ENCODE results near the gene ZDHHC14.

Gene ZDHHC14

GRCh38 chr6:157602521-157603295 lies 221.7 kb downstream of the ZDHHC14 start:
- no peak overlapping the region for H3K27ac ChIP-seq
- ChIA-PET POLR2A (ENCODE audit: low non-redundant PET) (no interaction called here), CTCF (interaction anchor here (0.6 kb wide), 1 partner anchor 141 kb away, joined by 3 read pairs; no protein-coding TSS in a partner anchor)
- TF ChIP-seq, protein P1, sequence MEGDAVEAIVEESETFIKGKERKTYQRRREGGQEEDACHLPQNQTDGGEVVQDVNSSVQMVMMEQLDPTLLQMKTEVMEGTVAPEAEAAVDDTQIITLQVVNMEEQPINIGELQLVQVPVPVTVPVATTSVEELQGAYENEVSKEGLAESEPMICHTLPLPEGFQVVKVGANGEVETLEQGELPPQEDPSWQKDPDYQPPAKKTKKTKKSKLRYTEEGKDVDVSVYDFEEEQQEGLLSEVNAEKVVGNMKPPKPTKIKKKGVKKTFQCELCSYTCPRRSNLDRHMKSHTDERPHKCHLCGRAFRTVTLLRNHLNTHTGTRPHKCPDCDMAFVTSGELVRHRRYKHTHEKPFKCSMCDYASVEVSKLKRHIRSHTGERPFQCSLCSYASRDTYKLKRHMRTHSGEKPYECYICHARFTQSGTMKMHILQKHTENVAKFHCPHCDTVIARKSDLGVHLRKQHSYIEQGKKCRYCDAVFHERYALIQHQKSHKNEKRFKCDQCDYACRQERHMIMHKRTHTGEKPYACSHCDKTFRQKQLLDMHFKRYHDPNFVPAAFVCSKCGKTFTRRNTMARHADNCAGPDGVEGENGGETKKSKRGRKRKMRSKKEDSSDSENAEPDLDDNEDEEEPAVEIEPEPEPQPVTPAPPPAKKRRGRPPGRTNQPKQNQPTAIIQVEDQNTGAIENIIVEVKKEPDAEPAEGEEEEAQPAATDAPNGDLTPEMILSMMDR (conservative IDR thresholded peaks at IDR 0.05; ENCODE audit: low read depth), result no peak
- DNase-seq (ENCODE audit: low spot score), result no peak

DNA sequence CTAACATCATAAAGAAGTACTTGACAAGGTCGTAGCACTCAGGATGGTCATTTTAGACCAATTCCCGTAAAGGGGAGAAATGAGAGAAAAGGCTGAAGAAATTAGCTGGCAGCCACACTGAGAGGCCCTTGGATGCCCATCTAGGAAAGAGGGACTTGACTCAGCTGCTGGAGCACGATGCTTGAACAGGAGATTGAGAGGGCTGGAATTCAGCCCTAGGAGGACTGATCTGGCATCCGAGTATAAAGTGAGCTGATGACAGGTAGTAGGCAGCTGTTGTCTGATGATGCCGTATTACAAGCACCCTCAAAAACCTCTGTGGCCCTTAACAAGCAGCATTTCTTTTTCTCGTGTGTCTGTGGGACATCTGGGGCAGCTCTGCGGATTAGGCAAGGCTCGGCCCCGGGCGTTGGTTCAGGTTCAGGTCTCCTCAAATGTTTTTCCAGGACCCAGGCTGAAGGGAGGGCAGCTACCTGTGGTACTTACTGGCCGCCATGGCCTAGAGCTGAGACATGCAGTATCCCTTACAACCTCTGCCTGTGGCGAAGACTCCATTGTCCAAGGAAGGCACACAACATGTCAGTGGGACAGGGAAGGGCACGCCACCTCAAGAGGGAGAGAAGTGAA lies 222.4 kb downstream of the ZDHHC14 start:
- POLR2A ChIA-PET (ENCODE audit: low non-redundant PET), result no interaction called here
- no peak for DNase-seq (ENCODE audit: low spot score)
- CTCF ChIA-PET, result interaction anchor here (0.6 to 0.7 kb wide), 2 partner anchors 140 to 286 kb away, joined by 3 read pairs; no protein-coding TSS in a partner anchor
- TF ChIP-seq, protein P1 (conservative IDR thresholded peaks at IDR 0.05; ENCODE audit: low read depth), result no peak
- no peak overlapping the region for H3K27ac ChIP-seq

DNA sequence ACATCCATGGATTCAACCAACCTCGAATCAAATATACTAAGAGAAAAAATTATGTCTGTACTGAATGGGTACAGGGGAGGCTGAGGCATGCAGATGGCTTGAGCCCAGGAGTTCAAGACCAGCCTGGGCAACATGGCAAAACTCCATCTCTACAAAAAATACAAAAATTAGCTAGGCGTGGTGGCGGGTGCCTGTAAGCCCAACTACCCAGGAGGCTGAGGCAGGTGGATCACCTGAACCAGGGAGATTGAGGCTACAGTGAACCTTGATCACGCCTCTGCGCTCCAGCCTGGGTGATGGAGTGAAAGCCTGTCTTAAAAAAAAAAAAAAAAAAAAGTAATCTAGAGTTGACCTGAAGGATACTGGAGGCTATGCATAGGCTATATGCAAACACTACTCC lies 223.0 kb downstream of the ZDHHC14 start:
- DNase-seq (ENCODE audit: low spot score), result no peak
- ChIA-PET POLR2A (ENCODE audit: low non-redundant PET) (no interaction called here), CTCF (interaction anchor here (0.7 kb wide), 1 partner anchor 287 kb away, joined by 3 read pairs; no protein-coding TSS in a partner anchor)
- no peak overlapping the region for H3K27ac ChIP-seq
- TF ChIP-seq, protein P1 (conservative IDR thresholded peaks at IDR 0.05; ENCODE audit: low read depth), result no peak

DNA sequence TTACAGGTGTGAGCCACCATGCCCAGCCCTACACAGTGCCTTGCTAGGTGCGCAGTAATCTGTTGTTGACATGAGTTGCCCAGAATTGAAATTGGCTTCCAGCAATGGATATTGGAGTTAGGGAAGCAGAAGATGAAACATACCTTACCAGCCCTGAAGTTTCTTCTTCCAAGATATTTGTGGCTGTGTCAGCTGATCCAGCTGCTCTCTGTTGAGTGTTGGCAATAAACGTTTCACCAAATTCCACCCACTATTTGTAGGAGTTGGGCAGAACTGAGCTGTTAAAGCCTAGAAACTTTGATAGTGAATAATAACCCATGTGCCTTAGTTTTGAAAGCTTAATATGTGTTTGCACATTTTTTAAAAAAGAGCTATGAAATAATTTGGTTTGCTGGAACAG lies 223.8 kb downstream of the ZDHHC14 start:
- DNase-seq (ENCODE audit: low spot score), result no peak
- TF ChIP-seq, protein P1 (conservative IDR thresholded peaks at IDR 0.05; ENCODE audit: low read depth), result no peak
- no peak overlapping the region for H3K27ac ChIP-seq
- ChIA-PET POLR2A (ENCODE audit: low non-redundant PET) (no interaction called here), CTCF (no interaction called here)

- CTCF ChIA-PET, result no interaction called here
Observed at GRCh38 chr6:157605484-157605883, 224.5 kb downstream of the ZDHHC14 start.

DNA sequence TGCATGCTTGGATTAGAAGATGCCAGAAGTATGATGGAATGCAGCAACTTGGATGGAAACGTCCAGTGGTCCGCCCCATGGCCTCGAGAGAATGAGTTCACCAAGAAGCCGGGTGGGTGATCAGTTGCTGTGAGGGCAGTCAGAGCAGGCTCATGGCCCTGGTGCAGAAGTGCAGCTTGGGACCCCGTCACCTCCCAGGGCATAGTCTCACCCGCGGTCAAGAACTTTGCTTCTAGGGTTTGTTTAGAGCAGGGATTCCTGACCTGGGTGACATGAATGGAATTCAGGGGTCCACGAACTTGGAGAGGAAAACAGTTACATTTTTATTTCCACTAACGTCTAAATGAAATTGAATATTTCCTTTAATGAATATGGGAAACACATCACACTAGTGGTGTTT lies 225.5 kb downstream of the ZDHHC14 start:
- ChIA-PET POLR2A (ENCODE audit: low non-redundant PET) (no interaction called here), CTCF (interaction anchor here (0.7 kb wide), 1 partner anchor 11 kb away, joined by 4 read pairs; no protein-coding TSS in a partner anchor)
- DNase-seq (ENCODE audit: low spot score), result no peak
- no peak overlapping the region for H3K27ac ChIP-seq
- TF ChIP-seq, protein P1 (conservative IDR thresholded peaks at IDR 0.05; ENCODE audit: low read depth), result no peak

More at GRCh38 chr6:157605484-157605883, 224.5 kb downstream of the ZDHHC14 start:
- H3K27ac ChIP-seq, result no peak overlapping the region
- POLR2A ChIA-PET (ENCODE audit: low non-redundant PET), result no interaction called here
- TF ChIP-seq, protein P1 (conservative IDR thresholded peaks at IDR 0.05; ENCODE audit: low read depth), result no peak
- DNase-seq (ENCODE audit: low spot score), result no peak

Measured in RWPE1 (cell line).